ENCODE data around the gene CNOT8. TPM values are rescaled to one million over a fixed set of nuclear protein-coding genes. Genes with fewer than 3 reads are reported as not detected.

CNOT8 gene
- total and polyA plus RNA-seq, 2 donors (not counting 3 experiments of a cell fraction or from before 2014, with no cell fraction given): 42.6 to 53.7 TPM

DNA sequence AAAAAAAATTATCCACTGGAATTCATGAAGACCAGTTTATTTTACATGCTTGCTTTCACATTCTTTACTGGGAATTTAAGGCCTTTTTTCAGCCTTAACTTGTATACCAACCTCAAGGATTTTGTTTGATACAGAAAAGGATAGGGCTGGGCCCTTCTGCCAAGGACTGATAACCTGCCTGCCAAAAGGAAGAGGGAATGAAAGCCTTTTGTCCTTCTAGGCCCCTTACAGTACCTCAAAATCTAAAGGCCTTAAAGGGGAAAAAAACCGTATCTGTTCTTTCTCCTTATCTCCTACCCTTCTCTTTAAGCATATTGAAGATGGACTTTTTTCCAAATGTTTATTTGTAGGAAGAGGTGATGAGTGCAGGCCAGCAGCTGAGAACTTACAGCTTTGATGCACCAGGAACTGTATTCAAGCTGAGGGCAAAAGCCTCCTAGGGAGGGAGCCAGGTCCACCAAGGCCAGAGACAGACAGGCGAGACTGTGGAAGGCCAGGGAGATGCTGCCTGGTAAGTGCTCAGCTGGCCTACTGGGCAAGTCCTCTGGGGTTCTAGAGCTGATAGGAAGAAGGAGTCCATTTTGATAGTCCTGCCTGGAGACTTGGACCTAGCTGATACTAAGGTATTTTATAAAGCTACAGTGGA is 39.8 kb upstream of the CNOT8 start:
- BruUV-seq (replicated peaks): no TSS peak
- Histone ChIP-seq H3K27ac (ENCODE audit: insufficient read depth, low read depth, low read length) (no peak overlapping the region), H3K9me1 (replicated peaks; ENCODE audit: control insufficient read depth, extremely low read depth, insufficient read depth, low read length) (no peaks in the 10 kb centered on the region), H3K4me3 (replicated peaks in 1 of 3; ENCODE audit: insufficient read depth in 1 of 3, low read depth in 1 of 3, low read length in 3 of 3) (no peak overlapping the region), H3K9ac (replicated peaks; ENCODE audit: extremely low read depth, insufficient read depth, low read length) (no peak overlapping the region), H3K9me3 (replicated peaks; ENCODE audit: control insufficient read depth, insufficient read depth, low read length) (no peaks in the 10 kb centered on the region), H3K36me3 (ENCODE audit: control insufficient read depth in 2 of 2, extremely low read depth in 1 of 2, insufficient read depth in 2 of 2, low read length in 2 of 2) (peaks cover 7 to 35% of the 10 kb centered on the region in 2 experiments), H3K4me1 (ENCODE audit: control insufficient read depth, extremely low read depth, insufficient read depth, low read length) (peaks cover 3% of the 10 kb centered on the region), H3K79me2 (ENCODE audit: control insufficient read depth, insufficient read depth, low read length) (no peaks in the 10 kb centered on the region), H4K20me1 (replicated peaks; ENCODE audit: control insufficient read depth, extremely low read depth, insufficient read depth, low read length) (no peaks in the 10 kb centered on the region), H3K27me3 (ENCODE audit: control insufficient read depth in 2 of 2, insufficient read depth in 2 of 2, low read length in 2 of 2) (no peaks in the 10 kb centered on the region), H3K4me2 (ENCODE audit: insufficient read depth, low read length) (no peak overlapping the region), H2AFZ (ENCODE audit: low read depth, low read length) (no peak overlapping the region)
- CTCF ChIA-PET: interaction anchor here (0.7 kb wide), 1 partner anchor 168 kb away, joined by 3 read pairs; no protein-coding TSS in a partner anchor
- intact Hi-C loops (cut with micrococcal nuclease) (no loop called here), dilution Hi-C loops (cut with MboI; ENCODE audit: extremely low pct_ligation_motif_present, low sequenced_read_pairs) (no loop called here)
- POLR2A ChIA-PET: no interaction called here
- DNase-seq (ENCODE audit: low read depth, low spot score): no peak
- no peak for TF ChIP-seq POLR2AphosphoS5 (IDR thresholded peaks at IDR 0.05; ENCODE audit: insufficient read depth, low read depth, low read length)
- no peak for TF ChIP-seq POLR2A (IDR thresholded peaks at IDR 0.05; ENCODE audit: low read depth, low read length)
- TF ChIP-seq GATA2 (IDR thresholded peaks at IDR 0.05; ENCODE audit: insufficient read depth, insufficient read length, low read depth, low read length): no peak
- TF ChIP-seq MYC (IDR thresholded peaks at IDR 0.05; ENCODE audit: low read depth, low read length): no peak
- TF ChIP-seq, protein P1, sequence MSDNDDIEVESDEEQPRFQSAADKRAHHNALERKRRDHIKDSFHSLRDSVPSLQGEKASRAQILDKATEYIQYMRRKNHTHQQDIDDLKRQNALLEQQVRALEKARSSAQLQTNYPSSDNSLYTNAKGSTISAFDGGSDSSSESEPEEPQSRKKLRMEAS (IDR thresholded peaks at IDR 0.05; ENCODE audit: insufficient read depth, insufficient read length): no peak
- TF ChIP-seq JUN (IDR thresholded peaks at IDR 0.05; ENCODE audit: borderline replicate concordance, insufficient read depth, insufficient read length, low read depth): no peak
- TF ChIP-seq FOS (IDR thresholded peaks at IDR 0.05; ENCODE audit: borderline replicate concordance, insufficient read depth, low read length): no peak
- TF ChIP-seq EZH2 (IDR thresholded peaks at IDR 0.05; ENCODE audit: borderline replicate concordance, low read depth, low read length, severe bottlenecking): no peak
- no peak for FAIRE-seq

Data from endothelial cell of umbilical vein (primary cell).